Iris pigment epithelial cell (primary cell): ENCODE data around the gene IGF1R.
"Not testable (repeated sequence)": the region's sequence is repeated elsewhere in the genome, so short reads cannot be mapped to it uniquely, and the experiment has no call there.

Experiments
- DNase-seq: peaks from one replicate; pipeline ENCODE4 v3.0.0-alpha.2; 2011; ENCODE audit warnings: low read depth

IGF1R gene

DNA sequence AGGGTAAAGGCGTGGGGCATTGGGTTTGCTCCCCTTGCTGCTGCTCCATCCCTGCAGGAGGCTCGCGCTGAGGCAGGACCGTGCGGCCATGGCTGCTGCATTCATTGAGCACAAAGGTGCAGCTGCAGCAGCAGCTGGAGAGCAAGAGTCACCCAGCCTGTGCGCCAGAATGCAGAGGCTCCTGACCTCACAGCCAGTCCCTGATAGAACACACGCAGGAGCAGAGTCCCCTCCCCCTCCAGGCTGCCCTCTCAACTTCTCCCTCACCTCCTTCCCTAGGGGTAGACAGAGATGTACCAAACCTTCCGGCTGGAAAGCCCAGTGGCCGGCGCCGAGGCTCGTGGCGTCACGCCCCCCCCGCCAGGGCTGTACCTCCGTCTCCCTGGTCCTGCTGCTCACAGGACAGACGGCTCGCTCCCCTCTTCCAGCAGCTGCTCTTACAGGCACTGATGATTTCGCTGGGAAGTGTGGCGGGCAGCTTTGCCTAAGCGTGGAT lies 312.3 kb downstream of the IGF1R start:
- DNase-seq, result no peak

DNA sequence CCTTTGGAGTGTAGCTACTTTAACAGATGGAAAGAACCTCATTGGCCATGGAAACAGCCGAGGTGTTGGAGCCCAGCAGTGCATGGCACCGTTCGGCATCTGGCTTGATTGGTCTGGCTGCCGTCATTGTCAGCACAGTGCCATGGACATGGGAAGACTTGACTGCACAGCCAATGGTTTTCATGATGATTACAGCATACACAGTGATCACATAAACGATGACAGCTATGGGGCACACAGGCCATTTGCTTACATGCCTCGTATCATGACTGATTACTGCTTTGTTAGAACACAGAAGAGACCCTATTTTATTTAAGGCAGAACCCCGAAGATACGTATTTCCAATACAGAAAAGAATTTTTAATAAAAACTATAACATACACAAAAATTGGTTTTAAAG lies 315.1 kb downstream of the IGF1R start:
- DNase-seq, result no peak

DNA sequence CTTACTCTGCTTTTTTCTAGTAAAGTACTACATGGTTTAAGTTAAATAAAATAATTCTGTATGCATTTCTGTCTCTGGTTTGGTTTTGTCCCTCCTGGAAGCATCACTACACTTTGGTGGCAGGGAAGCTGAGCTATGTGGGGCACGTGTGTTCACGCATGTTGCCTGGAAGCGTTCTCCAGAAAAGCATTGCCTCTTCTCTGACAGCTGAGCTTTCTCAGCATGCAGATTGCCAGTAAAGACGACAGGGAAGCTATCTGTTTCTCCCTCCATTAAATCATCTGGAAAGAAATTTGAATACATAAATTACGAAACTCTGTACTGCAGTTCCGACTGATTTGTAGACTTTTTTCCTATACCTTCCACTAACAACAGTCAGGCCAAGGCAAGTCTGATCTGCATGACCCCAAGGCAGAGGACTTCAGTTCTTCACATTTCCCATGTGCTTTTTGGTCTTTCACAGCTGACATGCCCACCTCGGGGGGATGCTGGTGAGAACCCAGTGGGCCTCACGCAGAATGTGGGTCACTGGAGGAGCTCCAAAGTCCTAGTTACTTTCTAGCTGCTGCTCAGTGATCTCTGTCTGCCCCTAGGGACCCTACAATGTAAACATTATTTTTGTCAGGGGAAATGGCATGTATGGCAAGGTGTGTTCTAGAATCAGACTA lies 316.3 kb downstream of the IGF1R start:
- no peak for DNase-seq

DNA sequence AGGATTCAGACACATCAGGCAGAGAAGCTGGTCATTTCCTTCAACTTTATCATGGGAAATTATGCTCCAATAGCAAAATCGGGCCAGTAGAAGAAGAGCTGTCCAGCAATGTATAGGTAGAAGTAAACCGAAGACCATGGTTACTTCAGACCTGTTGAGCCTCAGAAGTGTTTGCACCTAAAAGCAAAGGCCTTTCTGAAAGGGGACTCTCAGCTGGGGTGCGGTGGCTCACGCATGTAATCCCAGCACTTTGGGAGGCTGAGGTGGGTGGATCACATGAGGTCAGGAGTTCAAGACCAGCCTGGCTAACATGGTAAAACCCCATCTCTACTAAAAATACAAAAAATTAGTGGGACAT lies 316.8 kb downstream of the IGF1R start:
- not testable (repeated sequence) for DNase-seq

DNA sequence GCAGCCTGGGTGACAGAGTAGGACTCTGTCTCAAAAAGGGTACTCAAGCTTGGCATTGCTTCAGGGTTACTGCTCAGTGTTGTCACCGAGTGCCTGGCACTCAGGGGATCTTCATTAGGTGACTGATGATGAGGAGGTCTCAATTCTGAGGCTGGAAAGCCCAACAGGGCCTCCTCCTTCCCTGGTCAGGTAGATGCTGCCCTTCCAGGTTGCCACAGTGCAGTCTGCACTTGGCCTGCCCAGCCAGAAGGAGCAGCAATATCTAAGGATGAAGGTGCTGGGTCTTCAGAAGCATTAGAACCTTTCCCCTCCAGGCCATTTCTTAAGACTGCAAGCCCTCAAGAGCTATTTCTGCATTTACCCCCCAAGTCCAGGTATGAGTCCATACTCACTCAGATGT lies 317.3 kb downstream of the IGF1R start:
- DNase-seq, result no peak

DNA sequence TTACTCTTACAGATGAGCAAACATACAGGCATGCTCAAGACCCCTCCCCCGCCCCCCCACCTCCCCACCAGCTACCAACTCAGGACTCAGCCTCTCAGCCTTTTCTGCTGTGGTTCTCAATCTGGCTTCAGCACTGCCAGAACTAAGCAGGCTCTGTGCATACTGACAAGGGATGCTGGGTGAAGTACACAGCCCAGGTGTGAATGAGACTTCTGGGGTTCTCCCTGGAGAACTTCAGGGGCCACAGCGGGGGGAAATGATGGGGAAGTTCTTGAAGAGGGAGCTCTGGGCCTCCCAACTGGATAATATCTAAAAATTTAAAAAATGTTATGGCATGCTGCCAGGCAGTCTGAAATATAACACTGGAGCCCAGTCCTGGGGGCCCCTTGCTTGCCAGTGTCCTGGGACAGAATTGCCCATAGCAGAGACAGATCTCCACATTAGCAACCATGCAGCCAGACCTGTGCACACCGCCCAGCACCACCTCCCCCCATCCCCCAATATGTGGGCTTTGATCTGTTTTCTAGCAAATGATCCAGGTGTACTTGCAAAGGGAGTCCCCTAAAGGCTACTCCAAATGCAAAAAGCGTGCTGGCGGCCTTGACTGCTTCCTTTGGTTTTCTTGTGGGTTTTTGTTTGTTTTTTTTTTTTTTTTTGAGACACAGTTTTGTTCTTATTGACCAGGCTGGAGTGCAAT lies 317.9 kb downstream of the IGF1R start:
- peak; percentile 23 for DNase-seq

DNA sequence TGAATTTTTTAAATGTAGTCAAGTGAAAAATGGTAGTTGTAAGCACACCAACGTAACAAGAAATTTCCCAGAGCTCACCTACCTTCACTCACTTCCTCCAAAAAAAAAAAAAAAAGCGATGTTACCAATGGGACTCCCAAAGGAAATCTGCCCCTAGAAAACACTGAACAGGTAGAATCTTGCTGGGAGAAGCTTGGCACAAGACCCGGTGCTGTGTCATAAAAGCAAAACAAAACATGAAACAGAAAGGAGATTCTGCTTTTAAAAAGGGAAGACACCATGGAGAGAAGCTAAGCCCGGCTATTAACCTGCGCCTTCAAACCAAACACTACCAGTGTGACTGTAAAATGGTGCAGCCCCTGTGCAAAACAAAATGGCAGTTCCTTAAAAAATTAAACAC lies 318.8 kb downstream of the IGF1R start:
- DNase-seq, result no peak

DNA sequence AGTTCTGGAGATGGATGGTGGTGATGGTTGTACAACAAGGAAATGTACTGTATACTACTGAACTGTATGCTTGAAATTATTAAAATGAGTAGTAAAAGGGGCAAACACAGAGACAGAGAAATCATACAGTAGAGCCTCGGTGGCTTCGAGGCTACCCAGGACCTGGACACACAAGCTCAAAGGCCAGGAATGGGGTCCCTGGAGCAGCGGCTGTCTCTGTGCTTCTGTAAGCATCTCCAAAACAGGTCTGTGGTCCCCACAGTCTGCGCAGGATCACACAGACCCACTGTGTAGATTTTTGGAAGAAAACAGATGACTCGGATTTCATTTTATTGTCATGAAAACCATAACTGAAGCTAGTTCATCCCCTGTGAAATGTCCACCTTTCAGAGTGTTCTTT lies 319.6 kb downstream of the IGF1R start:
- no peak for DNase-seq

DNA sequence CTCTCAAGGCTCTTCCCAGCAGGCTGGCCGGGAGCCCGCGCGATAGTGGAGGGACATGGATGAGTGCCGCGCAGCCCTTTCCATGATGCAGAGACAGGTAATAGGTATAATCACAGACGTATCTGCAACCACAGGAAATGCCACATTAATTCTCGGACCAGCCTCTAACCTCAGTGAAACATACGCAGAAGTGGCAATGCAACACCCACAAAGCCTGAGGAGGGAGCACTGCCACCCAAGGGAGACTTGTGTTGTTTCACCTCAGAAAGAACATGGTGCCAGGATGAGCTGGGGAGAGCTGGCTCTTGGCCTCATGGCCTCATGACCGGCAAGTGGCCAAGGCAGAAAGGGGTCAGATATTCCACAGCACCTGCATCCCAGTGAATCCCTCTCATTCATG lies 320.2 kb downstream of the IGF1R start:
- no peak for DNase-seq

DNA sequence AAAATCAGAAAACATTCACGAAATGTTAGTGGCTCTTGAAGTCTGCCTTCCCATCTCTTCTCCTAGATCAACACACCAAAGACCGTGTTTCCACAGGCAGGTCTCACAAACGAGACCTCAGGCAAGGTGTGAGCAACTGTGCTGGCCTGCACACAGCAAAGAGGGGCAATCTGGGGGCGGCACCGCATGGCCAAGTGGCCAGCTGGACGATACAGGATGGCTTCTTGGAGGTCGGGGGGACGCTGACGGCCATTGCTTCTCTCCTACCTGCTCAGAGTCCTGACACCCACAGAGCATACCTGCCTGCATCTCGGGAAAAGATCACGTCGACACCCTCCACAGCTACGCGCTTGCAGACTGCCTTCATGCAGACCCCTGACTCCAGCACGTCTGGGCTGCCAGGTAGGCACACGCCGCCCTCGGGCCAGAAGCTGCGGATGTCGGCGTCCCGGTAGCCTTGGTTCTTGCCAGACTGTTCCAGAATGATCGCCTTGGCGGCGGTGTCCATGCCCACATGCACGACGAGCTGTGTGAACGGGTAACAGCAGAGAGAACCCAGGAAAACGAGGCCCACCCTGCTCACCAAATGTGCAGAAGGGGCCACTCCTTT lies 320.9 kb downstream of the IGF1R start:
- DNase-seq, result no peak

DNA sequence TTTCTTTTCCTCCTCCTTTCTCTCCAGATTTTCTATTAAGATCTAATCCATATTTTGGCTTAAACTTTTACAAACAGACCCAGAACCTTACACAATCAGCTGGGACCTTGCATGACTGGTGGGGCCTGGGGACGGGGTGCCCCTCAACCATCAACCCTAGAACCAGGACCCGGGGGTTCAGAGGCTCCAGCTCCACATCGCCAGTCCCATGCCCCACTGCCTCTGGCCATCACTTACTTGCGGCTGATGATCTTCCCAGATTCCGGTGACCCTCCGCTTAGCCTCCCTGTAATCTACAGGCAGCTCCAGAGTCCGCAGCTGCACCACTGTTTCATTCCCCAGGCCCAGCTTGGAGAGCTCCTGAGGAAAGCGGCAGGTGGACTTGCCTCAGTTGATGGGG lies 322.5 kb downstream of the IGF1R start:
- DNase-seq, result no peak

DNA sequence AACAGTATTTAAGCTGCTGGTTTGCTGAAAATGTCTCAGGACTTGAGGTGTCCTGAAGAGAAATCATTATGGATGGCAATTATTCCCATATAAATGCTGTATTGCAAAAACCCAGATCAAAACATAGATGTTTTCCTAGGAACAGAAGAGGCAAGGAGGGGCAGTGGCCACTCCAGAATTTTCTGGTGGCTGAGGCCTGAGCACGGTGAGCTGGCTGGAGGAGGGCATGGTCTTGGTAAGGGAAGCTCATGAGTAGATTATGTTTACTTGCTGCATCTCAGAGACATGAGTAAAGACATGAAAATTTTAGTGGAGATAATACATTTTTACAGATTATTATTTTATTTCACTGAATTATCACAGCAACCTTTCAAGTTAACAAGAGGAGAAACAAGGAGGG lies 328.2 kb downstream of the IGF1R start:
- DNase-seq, result no peak

DNA sequence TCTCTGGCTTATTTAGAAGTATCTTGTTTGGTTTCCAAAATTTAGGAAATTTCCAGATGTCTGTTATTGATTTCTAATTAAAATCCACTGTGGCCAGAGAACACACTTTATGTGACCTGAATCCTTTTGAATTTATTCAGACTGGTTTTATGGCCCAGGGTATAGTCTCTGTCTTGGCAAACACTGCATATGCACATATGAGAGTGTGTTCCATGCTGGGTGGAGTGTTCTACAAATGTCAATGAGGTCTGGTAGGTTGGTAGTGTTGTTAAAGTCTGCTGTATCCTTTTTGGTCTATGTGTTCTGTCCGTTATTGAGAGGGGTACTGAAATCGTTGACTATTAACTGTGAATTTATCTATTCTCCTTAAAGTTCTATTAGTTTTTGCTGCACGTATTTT lies 329.1 kb downstream of the IGF1R start:
- DNase-seq, result no peak

DNA sequence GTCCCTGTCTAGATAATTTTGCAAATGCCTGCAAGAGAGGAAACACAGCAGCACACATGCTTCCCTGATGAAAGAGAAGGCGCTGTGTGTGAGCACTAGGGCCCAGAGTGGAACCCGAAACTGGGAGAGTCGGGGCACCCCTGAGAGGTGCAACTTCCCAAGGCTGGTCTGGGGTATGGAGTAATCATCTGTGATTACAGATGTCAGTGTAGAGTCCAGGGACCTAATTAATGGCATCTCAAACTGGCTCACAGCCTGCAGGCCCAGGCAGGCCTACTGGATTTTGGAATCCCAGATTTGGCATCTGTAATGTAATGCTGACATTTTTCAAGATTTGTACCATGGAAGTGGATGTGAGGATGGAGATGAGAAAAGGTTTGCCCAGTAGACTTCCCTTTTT lies 329.8 kb downstream of the IGF1R start:
- no peak for DNase-seq

DNA sequence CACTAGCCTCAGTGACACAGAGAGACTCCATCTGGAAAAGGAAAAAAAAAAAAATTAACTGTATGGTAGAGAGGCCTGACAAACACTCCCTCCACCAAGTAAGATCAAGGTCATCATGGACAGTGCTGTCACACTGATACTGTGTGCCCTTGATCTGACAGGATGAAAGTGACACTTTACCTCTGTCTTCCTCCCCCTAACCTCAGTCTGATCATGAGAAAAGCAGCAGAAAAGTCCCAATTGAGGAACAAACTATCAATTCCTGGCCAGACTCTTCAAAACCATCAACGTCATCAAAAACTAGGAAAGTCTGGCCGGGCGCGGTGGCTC lies 332.5 kb downstream of the IGF1R start:
- no peak for DNase-seq

DNA sequence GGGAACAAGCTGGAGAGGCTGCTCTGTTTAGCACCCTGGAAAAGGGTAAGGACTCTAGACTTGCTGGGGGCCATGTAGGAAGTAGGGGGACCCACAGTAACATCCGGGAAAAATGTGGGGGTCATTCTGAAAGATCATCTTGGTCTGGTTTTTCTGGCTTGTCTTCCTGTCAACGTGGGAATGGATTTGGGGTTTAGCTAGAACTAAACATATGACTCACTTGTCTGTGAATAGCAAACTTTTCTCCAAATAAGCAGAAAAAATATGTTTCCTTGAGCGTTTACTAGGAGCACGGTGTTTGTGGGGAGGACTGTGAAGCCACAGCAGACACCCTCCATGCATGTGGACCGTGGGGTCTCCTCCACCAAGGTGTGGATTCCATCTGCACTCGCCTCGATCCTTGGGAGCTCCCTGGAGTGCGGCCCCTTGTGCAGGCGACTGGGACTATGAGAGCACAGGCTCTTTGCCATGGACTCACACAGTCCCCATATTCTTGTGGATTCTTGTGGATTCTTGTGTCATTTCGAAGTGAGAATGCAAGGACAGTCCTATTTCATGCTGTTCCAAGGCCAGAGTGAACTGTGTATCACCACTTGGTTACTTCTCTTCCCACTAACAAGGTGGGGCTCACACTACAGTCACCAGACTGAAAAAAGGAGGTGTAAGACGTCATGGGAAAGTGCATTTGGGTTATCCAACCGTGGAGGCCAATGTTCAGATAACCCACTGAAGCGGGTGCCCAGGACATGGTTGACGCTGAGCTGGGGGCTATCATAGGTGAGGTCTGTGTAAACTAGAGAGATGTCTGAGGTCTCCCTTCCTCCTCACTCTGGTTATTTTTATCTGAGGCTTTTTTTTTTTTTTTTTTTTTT lies 333.7 kb downstream of the IGF1R start:
- DNase-seq, result peak; percentile 84

DNA sequence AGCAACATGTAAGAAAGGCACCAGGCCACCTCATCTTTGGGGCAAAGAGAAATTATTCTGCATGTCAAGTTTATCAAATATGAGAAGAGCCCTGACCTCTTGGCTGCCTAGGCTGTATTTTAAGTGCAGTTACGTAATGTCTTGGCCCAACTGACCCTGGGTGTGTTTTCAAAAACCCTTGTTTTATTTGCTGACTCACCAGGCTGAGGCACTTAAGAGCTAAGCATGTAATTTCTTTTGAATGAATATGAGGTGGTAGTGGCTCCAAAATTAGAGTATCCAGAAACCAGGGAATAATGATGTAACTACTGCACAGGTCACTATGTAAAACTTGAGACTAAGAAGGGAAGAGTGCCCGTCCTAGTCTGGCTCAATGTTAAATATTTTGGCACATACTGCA lies 335.0 kb downstream of the IGF1R start:
- peak; percentile 89 for DNase-seq

DNA sequence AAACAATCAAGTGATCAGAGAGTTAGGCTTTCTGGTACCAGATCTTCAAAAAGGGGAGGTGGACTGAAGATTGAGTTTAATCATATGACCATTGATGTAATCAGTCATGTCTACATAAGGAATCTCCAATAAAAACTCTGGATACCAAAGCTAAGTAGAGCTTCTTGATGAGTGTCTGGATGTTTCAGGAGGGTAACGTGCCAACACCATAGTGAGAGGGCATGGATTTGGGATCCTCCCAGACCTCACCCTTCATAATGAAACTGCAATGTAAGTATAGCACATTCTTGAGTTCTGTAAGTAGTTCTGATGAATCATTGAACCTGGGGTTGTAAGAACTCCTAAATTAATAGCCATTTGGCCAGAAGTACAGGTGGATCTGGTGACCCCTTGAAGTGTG lies 337.9 kb downstream of the IGF1R start:
- DNase-seq, result no peak

DNA sequence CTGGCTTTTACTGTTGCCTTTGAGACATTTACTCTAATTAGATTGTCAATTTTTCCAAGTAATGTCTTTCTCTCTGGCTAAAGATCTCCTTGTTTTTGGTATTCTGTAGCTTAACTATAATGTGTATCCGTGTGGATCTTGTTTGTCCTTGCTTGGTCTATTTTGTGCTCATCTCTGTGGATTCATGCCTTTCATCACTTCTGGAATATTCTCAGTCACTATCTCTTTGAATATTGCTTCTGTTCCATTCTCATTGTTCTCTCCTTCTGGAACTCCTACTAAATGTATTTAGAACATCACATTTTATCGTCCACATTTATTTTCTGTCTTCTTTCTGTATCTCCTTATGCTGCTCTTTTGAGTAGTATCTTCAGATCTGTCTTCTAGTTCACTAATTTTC lies 346.6 kb downstream of the IGF1R start:
- no peak for DNase-seq

DNA sequence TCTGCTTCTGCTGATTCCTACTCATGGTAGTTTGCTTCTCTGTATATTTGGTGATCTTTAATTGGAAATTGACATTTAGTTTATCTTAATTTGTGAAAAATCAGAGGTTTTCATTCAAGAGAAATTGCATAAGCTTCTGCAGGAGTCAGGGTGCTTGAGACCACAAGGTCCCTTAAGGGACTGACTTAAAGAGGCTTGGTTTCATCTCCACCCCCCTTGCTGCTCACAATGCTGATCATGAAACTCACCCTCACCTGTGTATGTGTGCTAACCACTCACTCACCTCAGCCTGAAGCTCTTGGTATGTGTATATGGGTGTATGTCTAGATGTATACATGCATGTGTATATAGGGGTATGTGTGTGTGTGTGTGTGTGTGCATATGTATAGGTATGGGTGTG lies 347.8 kb downstream of the IGF1R start:
- DNase-seq, result no peak

DNA sequence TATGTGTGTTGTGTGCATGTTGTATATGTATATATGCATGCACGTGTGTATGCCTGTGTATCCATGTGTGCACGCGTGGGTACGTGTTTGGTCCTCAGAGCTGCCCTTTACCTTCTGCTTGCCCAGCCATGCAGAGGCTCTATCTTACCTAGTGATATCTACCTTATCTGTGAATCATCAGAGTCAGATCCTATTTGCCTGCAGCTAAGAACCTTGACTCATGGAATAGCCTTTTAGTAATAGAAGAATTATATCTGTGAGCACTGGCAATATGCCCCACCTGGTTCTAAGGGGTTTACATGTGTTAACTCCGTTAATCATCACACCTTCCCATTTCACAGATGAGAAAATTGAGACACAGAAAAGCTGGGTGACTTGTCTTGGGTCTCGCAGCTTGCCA lies 348.3 kb downstream of the IGF1R start:
- DNase-seq, result no peak

DNA sequence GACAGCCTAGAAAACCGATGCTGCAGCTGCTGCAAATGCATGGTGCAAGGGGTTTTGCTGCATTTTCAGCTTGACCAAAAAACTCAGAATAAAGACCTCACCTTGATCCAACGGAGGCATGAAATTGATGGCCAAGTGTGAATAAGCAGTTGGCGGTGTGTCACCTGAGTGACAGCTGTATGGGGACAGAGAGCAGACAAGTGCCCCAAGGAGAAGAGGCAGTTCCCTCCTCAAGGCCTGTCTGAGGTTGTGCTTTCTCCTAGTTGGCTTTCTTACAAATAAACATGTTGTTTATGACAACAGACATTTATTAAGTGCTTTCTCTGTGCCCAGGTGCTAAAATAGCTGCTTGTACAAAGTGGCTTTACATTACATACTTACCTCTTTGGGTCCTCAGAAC lies 349.0 kb downstream of the IGF1R start:
- no peak for DNase-seq

DNA sequence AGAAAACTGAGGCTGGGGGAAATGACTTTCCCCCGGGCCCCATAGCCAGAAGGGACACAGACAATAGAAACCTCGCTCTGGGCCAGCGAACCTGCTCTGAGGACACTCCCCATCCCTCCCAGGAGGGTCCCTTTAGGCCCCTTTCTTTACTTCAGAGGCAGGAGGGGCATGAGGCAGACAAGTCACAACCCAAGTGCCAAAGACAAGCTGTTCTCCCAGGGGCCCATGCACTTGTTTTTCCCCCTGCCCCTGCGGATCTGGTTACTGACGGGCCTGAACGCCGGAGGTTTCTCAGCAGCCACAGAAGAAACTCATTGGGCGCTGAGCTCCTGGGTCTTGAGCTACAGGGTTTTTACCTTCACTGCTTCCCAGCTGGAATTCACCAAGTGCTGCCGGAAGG lies 349.4 kb downstream of the IGF1R start:
- DNase-seq, result no peak
